Smooth muscle cell (in vitro differentiated cells): ENCODE results near the gene SFT2D1. TPM values are rescaled to one million over a fixed set of nuclear protein-coding genes. Genes with fewer than 3 reads are reported as not detected.
A peak's percentile ranks its signal among the peaks of the same experiment; 100 is the strongest.

Source experiments
- DNase-seq: peaks from one replicate; lab custom pipeline; 2025; ENCODE audit not compliant: unreplicated experiment; lab: John Stamatoyannopoulos, UW
- H2AFZ ChIP-seq: fragments of 200-600 bp; sonication (generic); 2 replicates; pipeline ENCODE4 v1.6.0; 2016; ENCODE audit warnings: antibody characterized with exemption, low read depth, mild to moderate bottlenecking
- H3F3A ChIP-seq: fragments of 200-600 bp; sonication (generic); 2 replicates; pipeline ENCODE4 v1.6.0; 2017; ENCODE audit warnings: antibody characterized with exemption, low read depth
- H3K27ac ChIP-seq: fragments of 200-600 bp; sonication (generic); 2 replicates; pipeline ENCODE4 v1.5.1; 2016; ENCODE audit warnings: low read depth, mild to moderate bottlenecking
- H3K27me3 ChIP-seq: fragments of 200-600 bp; sonication (generic); 2 replicates; pipeline ENCODE4 v1.6.1; 2016; ENCODE audit warnings: low read depth, mild to moderate bottlenecking
- H3K36me3 ChIP-seq: fragments of 200-600 bp; sonication (generic); 2 replicates; pipeline ENCODE4 v1.5.1; 2016; ENCODE audit warnings: low read depth
- H3K4me1 ChIP-seq: fragments of 200-600 bp; sonication (generic); 2 replicates; pipeline ENCODE4 v1.5.1; 2016; ENCODE audit warnings: low read depth
- H3K4me2 ChIP-seq: fragments of 200-600 bp; sonication (generic); 2 replicates; pipeline ENCODE4 v1.6.0; 2016; ENCODE audit warnings: mild to moderate bottlenecking
- H3K4me3 ChIP-seq: fragments of 200-600 bp; sonication (generic); 2 replicates; pipeline ENCODE4 v1.5.1; 2016; ENCODE audit warnings: mild to moderate bottlenecking
- H3K79me2 ChIP-seq: fragments of 200-600 bp; sonication (generic); 2 replicates; pipeline ENCODE4 v1.6.0; 2016; ENCODE audit warnings: low read depth, mild to moderate bottlenecking
- H3K9ac ChIP-seq: fragments of 200-600 bp; sonication (generic); 2 replicates; pipeline ENCODE4 v1.6.0; 2016; ENCODE audit warnings: low read depth
- H3K9me3 ChIP-seq: fragments of 200-600 bp; sonication (generic); replicated peaks from 2 replicates; pipeline ENCODE4 v1.5.1; 2016; ENCODE audit warnings: low read depth
- H4K20me1 ChIP-seq: fragments of 200-600 bp; sonication (generic); 2 replicates; pipeline ENCODE4 v1.6.0; 2016; ENCODE audit warnings: low read depth
- WGBS: methylation state at CpG from one replicate; pipeline ENCODE4 v1.1.7; 2016; ENCODE audit warnings: low lambda C conversion rate; 5-methylcytosine and 5-hydroxymethylcytosine counted together
- polyA plus RNA-seq: library from polyadenylated mRNA; unstranded; fragments of >200 nt; fragmentation: Nextera tagmentation; extraction: Ambion mirVana; gene quantifications from 2 replicates; pipeline ENCODE4 v1.2.1, GENCODE V29; 2016
- total RNA-seq: library from RNA; depleted of rRNA; stranded (reverse); fragments of >200 nt; gene quantifications from 2 replicates; pipeline ENCODE4 v1.2.3, GENCODE V29; 2014
- TF ChIP-seq, protein P1 (sequence below): fragments of 200-600 bp; sonication (generic); IDR thresholded peaks from 2 replicates; pipeline ENCODE4 v1.5.1; 2017; ENCODE audit warnings: borderline replicate concordance, mild to moderate bottlenecking, antibody characterized with exemption; ENCODE audit not compliant: insufficient read depth, poor library complexity, severe bottlenecking

SFT2D1 gene
- total and polyA plus RNA-seq, 2 experiments from 2014 or later = 50.3 to 82.3 TPM

DNA sequence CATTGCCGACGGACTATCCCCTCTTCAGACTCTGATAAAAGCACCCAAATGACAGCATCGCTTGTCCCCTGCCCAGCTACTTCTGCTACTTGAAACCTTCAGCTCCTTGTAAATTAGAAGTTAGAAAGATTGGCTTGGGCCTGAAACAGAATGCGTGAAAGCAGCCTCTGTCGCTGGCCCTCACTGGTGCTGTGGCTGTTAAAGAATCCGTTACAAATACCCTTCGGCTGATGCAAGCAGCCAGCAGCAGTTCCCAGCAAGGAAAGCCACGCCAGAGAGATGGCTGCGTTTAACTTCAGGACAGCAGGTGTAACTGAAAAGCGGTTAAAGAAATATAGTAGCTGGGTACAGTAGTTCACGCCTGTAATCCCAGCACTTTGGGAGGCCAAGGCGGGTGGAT is 31.7 kb downstream of the SFT2D1 start:
- TF ChIP-seq, protein P1, sequence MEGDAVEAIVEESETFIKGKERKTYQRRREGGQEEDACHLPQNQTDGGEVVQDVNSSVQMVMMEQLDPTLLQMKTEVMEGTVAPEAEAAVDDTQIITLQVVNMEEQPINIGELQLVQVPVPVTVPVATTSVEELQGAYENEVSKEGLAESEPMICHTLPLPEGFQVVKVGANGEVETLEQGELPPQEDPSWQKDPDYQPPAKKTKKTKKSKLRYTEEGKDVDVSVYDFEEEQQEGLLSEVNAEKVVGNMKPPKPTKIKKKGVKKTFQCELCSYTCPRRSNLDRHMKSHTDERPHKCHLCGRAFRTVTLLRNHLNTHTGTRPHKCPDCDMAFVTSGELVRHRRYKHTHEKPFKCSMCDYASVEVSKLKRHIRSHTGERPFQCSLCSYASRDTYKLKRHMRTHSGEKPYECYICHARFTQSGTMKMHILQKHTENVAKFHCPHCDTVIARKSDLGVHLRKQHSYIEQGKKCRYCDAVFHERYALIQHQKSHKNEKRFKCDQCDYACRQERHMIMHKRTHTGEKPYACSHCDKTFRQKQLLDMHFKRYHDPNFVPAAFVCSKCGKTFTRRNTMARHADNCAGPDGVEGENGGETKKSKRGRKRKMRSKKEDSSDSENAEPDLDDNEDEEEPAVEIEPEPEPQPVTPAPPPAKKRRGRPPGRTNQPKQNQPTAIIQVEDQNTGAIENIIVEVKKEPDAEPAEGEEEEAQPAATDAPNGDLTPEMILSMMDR = no peak
- H3K9me3 ChIP-seq = no peaks in the 10 kb centered on the region
- no peaks in the 10 kb centered on the region for H3K36me3 ChIP-seq
- H3K4me1 ChIP-seq = peaks cover 9% of the 10 kb centered on the region
- H3K27ac ChIP-seq = no peak overlapping the region
- H3K4me2 ChIP-seq = no peak overlapping the region
- H2AFZ ChIP-seq = no peak overlapping the region
- no peak overlapping the region for H3K9ac ChIP-seq
- no peaks in the 10 kb centered on the region for H4K20me1 ChIP-seq
- no peak for DNase-seq
- WGBS = 76% methylated on average over 12 of the region's 12 CpGs
- no peak overlapping the region for H3K4me3 ChIP-seq
- H3K79me2 ChIP-seq = no peaks in the 10 kb centered on the region
- H3F3A ChIP-seq = no peaks in the 10 kb centered on the region
- peaks cover 54% of the 10 kb centered on the region for H3K27me3 ChIP-seq

DNA sequence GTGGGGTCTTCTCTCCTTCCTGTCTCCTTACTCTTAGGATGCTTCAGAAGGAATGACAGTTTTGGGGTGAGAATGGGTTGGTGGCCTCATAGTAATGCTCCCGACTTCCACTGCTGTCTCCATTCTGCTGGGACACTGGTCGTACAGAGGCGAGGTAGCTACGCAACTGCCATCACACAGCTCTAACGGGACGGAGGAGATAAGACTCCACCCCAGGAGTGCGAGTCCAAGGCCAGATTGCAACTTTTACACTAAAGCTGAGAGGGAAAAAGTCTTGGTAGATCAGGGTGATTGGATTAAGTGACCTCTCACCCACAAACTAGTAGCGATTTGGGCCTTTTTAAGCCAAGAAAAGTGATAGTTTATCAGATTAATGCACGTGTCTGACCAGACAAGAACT is 32.4 kb downstream of the SFT2D1 start:
- 90% methylated on average over 9 of the region's 9 CpGs for WGBS
- Histone ChIP-seq H3K79me2 (no peaks in the 10 kb centered on the region), H3K9me3 (no peaks in the 10 kb centered on the region), H4K20me1 (no peaks in the 10 kb centered on the region), H3K27me3 (peaks cover 60% of the 10 kb centered on the region), H3F3A (no peaks in the 10 kb centered on the region), H3K9ac (no peak overlapping the region), H3K4me2 (no peak overlapping the region), H2AFZ (no peak overlapping the region), H3K36me3 (no peaks in the 10 kb centered on the region), H3K4me1 (peaks cover 9% of the 10 kb centered on the region), H3K27ac (no peak overlapping the region), H3K4me3 (no peak overlapping the region)
- DNase-seq = no peak
- TF ChIP-seq, protein P1 = no peak

DNA sequence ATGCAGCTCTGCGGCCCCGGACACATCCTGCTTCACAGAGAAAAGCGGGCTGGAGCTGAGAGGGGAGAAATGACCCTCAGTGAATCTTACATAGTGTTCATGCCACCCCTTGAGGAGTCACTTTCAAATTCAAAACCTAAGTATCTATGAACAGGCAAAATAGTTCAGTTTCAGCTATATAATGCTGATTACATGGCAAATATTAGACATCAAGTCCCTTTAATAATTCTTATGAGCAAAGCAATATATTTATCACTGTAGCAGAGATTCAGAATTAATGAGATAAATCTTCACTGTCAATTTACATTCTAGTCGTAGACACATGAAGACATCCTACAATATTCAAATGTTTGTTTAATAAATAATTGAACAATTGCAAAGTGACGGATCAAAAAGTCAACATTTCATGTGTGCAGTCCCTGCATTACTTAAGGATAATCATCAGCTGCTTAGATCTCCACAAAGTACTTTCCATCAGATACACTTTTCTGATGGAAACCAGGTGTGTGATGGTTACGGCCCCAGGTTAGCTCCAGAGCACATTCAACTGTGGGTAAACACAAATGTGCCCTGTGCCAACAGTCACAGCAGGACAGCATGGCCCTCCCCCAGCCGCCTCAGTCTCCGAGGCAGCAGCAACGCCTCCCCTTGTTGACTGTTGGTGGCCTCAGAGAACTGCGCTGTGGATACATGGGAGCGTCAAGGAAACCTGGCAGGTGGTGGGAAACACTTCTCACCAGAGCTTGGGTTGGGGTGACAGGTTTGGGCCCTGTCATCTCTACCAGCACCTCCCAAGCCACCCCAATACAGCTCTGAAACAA is 33.4 kb downstream of the SFT2D1 start:
- Histone ChIP-seq H3K9ac (no peak overlapping the region), H3K4me3 (peak overlapping the region; percentile 50), H3F3A (no peaks in the 10 kb centered on the region), H3K27ac (no peak overlapping the region), H3K4me1 (peaks cover 9% of the 10 kb centered on the region), H4K20me1 (no peaks in the 10 kb centered on the region), H3K79me2 (no peaks in the 10 kb centered on the region), H3K9me3 (no peaks in the 10 kb centered on the region), H2AFZ (no peak overlapping the region), H3K36me3 (no peaks in the 10 kb centered on the region), H3K27me3 (peaks cover 70% of the 10 kb centered on the region), H3K4me2 (peak overlapping the region; percentile 92)
- WGBS = 55% methylated on average over 11 of the region's 11 CpGs
- DNase-seq = no peak
- TF ChIP-seq, protein P1 = no peak
